Neural crest cell (in vitro differentiated cells): ENCODE measurements around the gene CTPS1. TPM values are rescaled to one million over a fixed set of nuclear protein-coding genes. Genes with fewer than 3 reads are reported as not detected.

ENCODE experiments used
- DNase-seq: peaks from one replicate; pipeline ENCODE4 v3.0.0; 2021; ENCODE audit warnings: low read depth, mixed read lengths, low spot score
- H3K27ac Mint-ChIP-seq: one replicate; pipeline ENCODE4 v1.8.0; 2021; ENCODE audit warnings: mild to moderate bottlenecking, mixed read lengths; ENCODE audit not compliant: unreplicated experiment
- H3K27me3 Mint-ChIP-seq: 2 replicates; pipeline ENCODE4 v1.8.0; 2021; ENCODE audit warnings: low read depth, mild to moderate bottlenecking, mixed read lengths
- H3K36me3 Mint-ChIP-seq: 2 replicates; pipeline ENCODE4 v1.8.0; 2021; ENCODE audit warnings: low read depth, mild to moderate bottlenecking, mixed read lengths
- H3K4me1 Mint-ChIP-seq: 2 replicates; pipeline ENCODE4 v1.8.0; 2021; ENCODE audit warnings: mixed read lengths
- H3K4me3 Mint-ChIP-seq: one replicate; pipeline ENCODE4 v1.8.0; 2021; ENCODE audit warnings: mild to moderate bottlenecking, mixed read lengths
- H3K9me3 Mint-ChIP-seq: 2 replicates; pipeline ENCODE4 v1.8.0; 2021; ENCODE audit warnings: mixed read lengths
- total RNA-seq: library from RNA; stranded (reverse); gene quantifications from 2 replicates; pipeline ENCODE4 v1.2.1, GENCODE V29; 2021
- TF ChIP-seq, protein P1 (sequence below): fragments of 200-600 bp; sonication (generic); conservative IDR thresholded peaks from 2 replicates; pipeline ENCODE4 v1.5.0; 2021; ENCODE audit warnings: antibody characterized with exemption, mild to moderate bottlenecking

Gene CTPS1
- total RNA-seq, 1 donor from 2014 or later = 114 TPM

DNA sequence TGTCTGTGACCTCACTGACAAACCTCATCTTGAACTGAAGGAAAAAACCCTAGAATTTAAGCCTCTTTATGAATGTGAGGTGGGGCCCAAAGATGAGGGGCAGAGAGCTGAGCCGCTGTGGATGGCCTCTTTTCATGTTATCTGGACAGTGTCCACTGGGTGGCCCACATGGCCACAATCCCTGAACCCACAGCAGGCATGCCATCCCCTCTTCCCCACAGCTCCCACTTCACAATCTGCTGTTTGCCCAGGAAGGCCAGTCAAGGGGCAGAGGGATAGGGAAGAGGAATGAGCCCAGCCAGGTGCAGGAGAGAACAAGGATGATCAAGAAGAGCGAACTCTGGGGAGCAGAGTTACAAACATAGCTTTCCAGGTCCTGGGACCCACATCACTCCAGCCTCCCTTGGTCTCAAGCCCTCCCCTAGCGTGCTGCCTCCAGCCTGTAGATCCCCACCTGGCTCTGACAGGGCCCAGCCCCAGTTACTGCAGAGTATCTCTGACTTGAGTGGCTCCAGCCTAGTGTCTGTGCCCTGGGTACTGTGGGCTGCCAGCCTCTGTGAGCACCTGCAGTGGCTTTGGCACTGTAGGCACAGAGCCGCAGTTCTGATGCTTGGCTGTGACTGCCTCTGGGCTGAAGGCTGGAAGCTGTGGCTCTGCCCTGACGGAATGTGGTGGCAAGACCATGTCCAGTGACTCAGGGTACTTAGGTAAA is 43.9 kb downstream of the CTPS1 start:
- no peaks in the 10 kb centered on the region for H3K9me3 Mint-ChIP-seq
- H3K27me3 Mint-ChIP-seq = peaks cover 28% of the 10 kb centered on the region
- peaks cover 38% of the 10 kb centered on the region for H3K4me1 Mint-ChIP-seq
- peak overlapping the region; percentile 68 for H3K4me3 Mint-ChIP-seq
- H3K27ac Mint-ChIP-seq = no peak overlapping the region
- H3K36me3 Mint-ChIP-seq = peaks cover 22% of the 10 kb centered on the region
- TF ChIP-seq, protein P1, sequence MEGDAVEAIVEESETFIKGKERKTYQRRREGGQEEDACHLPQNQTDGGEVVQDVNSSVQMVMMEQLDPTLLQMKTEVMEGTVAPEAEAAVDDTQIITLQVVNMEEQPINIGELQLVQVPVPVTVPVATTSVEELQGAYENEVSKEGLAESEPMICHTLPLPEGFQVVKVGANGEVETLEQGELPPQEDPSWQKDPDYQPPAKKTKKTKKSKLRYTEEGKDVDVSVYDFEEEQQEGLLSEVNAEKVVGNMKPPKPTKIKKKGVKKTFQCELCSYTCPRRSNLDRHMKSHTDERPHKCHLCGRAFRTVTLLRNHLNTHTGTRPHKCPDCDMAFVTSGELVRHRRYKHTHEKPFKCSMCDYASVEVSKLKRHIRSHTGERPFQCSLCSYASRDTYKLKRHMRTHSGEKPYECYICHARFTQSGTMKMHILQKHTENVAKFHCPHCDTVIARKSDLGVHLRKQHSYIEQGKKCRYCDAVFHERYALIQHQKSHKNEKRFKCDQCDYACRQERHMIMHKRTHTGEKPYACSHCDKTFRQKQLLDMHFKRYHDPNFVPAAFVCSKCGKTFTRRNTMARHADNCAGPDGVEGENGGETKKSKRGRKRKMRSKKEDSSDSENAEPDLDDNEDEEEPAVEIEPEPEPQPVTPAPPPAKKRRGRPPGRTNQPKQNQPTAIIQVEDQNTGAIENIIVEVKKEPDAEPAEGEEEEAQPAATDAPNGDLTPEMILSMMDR = peak; percentile 37
- no peak for DNase-seq

DNA sequence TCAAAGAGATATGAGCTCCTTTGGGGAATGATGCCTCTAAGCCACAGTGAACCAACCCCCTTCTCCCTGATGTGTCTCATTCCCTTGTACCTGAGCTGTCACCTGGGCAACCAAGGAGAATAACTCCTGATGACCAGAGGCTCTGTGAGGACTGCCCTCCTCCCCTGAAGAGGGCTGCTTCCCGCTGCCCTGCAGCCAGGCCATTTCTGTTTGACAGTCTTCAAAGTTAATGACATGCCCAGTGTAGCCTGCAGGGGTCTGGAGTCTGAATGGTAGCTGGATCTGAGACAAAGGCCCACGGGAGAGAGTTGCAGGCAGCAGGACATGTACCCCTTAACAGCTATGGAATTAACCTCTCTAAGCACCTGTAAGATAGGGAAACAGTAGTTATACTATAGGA is 45.5 kb downstream of the CTPS1 start:
- Mint-ChIP-seq H3K9me3 (no peaks in the 10 kb centered on the region), H3K4me1 (peaks cover 32% of the 10 kb centered on the region), H3K4me3 (peak overlapping the region; percentile 73), H3K27me3 (peaks cover 21% of the 10 kb centered on the region), H3K27ac (peak overlapping the region; percentile 45), H3K36me3 (peaks cover 19% of the 10 kb centered on the region)
- TF ChIP-seq, protein P1 = no peak
- DNase-seq = peak; percentile 26

DNA sequence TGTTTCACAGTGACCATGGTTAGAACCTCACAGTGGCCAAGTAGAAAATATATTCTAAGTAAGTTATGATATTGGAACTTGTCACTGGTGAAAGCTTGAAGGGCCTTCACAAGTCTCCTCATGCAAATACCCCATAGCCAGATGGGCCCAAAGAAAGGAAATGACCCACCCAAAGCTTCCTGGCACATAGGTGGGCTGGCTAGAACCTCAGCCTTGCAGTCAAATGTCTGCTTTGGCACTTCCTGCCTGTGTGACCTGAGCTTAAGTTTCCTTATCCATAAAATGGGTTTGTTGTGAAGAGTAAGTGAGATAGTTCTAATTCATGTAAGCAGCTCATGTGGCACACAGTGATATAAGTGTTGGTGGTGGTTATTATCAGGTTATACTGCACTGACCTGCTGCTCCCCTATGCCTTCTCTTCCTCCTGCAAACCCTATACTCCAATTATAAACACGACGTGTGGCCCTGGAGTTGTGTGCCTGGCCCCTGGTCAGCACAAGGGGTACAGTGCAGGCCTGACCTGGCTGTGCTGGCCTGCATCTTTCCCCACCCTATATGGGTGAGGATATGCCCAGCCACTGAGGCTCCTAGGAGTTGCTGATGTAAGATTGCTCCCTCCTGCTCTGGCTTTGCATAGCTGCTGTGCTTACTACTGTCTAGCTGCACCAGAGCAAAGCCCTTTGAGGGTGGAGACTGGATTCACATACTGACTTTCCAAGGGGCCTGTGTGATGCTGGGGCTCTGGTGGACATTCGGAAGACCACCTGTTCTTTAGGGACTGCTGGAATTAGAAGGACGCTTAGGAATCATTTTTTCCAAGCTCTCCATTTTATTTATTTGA is 46.7 kb downstream of the CTPS1 start:
- no peak overlapping the region for H3K27ac Mint-ChIP-seq
- no peaks in the 10 kb centered on the region for H3K9me3 Mint-ChIP-seq
- peak overlapping the region; percentile 69 for H3K4me3 Mint-ChIP-seq
- H3K36me3 Mint-ChIP-seq = peaks cover 24% of the 10 kb centered on the region
- no peak for DNase-seq
- peaks cover 21% of the 10 kb centered on the region for H3K27me3 Mint-ChIP-seq
- TF ChIP-seq, protein P1 = no peak
- H3K4me1 Mint-ChIP-seq = peaks cover 25% of the 10 kb centered on the region

DNA sequence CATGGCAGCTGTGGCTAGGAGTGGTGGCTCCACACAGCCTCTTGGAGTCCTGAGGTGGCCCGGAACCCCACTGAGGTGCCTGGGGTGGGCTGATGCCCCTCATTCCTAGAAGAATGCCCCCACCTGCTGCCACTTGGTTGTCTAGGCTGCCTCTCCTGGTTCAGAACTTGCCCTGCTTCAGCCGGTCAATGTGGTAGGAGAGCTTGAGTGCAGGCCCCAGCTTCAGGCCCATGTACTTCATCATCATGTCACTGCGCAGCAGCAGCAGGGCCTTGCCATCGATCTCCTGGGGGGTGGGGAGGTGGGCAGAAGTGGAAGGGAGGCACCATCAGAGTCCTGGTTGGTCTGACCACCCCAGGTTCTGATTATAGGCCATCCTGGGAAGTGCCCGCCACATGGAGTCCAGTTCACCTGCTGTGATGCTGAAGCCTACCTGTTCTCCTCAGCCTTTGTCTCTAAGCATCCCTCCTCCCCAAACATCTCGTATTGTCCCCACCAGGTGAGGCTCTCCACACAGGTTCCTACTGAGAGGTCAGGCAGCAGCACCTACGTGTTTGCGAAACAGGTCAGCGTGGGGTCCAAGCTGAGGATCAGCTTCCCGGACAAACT is 48.6 kb downstream of the CTPS1 start:
- Mint-ChIP-seq H3K4me3 (no peak overlapping the region), H3K9me3 (no peaks in the 10 kb centered on the region), H3K36me3 (peaks cover 30% of the 10 kb centered on the region), H3K4me1 (peaks cover 15% of the 10 kb centered on the region), H3K27me3 (peaks cover 9% of the 10 kb centered on the region), H3K27ac (no peak overlapping the region)
- TF ChIP-seq, protein P1 = no peak
- no peak for DNase-seq

DNA sequence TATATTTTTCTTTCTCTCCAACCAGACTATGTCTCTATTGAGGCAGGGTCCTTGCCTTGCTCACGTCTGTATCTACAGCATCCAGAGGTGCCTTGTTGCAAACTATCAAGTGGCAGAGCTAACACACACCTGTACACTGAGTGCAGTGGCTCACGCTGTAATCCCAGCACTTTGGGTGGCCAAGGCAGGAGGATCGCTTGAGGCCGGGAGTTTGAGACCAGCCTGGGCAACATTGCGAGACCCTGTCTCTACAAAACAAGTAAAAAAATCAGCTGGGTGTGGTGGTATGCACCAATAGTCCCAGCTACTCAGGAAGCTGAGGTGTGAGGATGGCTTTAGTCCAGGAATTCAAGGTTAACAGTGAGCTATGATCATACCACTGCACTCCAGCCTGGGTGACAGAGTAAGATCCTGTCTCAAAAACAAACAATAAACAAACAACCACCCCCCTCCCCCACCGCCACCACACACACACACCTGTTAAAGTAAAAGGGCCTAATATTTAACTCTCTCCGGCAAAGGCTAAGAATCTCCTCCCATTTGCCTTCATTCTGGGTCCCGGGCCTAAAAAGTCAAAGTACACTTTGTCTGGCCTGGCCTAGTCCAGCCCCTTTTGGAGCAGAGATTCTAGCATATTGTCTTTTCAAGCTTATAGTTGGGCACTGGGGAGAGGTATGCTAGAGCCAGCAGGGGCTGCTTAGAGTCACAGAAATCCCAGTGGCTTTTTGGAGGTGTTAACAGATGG is 51.5 kb downstream of the CTPS1 start:
- Mint-ChIP-seq H3K27me3 (peaks cover 3% of the 10 kb centered on the region), H3K4me3 (no peak overlapping the region), H3K36me3 (peaks cover 34% of the 10 kb centered on the region), H3K9me3 (no peaks in the 10 kb centered on the region), H3K27ac (no peak overlapping the region), H3K4me1 (no peaks in the 10 kb centered on the region)
- DNase-seq = no peak
- TF ChIP-seq, protein P1 = no peak
